Measurements from ENCODE around the gene ADK.
A peak's percentile ranks its signal among the peaks of the same experiment; 100 is the strongest.

ADK gene

DNA sequence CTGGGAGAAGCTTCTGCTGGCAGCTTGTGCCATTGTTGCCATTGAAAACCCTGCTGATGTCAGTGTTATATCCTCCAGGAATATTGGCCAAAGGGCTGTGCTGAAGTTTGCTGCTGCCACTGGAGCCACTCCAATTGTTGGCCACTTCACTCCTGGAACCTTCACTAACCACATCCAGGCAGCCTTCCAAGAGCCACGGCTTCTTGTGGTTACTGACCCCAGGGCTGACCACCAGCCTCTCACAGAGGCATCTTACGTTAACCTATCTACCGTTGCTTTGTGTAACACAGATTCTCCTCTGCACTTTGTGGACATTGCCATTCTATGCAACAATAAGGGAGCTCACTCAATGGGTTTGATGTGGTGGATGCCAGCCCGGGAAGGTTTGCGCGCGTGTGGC, 220.7 kb downstream of the ADK start:
- no peak for DNase-seq

- no peak for DNase-seq
Measured at GRCh38 chr10:74373059-74373458, 222.0 kb downstream of the ADK start.

- no peak for DNase-seq
Measured at GRCh38 chr10:74377476-74377875, 226.5 kb downstream of the ADK start.

- no peak for DNase-seq
Measured at GRCh38 chr10:74379474-74379873, 228.5 kb downstream of the ADK start.

- no peak for DNase-seq
Measured at GRCh38 chr10:74380795-74381194, 229.8 kb downstream of the ADK start.

- DNase-seq = no peak
Measured at GRCh38 chr10:74381291-74381853, 230.4 kb downstream of the ADK start.

DNA sequence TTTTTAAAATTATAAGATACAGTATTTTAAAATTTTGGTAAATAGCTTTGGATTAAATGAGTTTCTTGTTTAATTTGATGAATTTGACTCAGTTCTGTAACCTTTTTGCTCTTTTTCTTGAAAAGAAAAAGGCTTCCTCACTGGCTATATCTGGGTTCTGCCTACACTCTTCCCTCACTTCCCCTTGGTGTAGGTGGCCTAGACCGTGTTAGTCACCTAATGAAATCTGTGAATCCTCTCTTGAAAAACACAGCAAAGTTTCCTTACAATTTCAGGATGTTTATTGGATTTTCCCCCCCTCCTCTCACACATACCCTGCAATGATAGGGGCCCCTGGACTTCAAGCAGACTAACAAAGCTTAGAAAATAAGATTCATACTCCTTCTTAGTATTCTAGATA, 231.6 kb downstream of the ADK start:
- no peak for DNase-seq

GRCh38 chr10:74383642-74384041, 232.6 kb downstream of the ADK start:
- no peak for DNase-seq

DNA sequence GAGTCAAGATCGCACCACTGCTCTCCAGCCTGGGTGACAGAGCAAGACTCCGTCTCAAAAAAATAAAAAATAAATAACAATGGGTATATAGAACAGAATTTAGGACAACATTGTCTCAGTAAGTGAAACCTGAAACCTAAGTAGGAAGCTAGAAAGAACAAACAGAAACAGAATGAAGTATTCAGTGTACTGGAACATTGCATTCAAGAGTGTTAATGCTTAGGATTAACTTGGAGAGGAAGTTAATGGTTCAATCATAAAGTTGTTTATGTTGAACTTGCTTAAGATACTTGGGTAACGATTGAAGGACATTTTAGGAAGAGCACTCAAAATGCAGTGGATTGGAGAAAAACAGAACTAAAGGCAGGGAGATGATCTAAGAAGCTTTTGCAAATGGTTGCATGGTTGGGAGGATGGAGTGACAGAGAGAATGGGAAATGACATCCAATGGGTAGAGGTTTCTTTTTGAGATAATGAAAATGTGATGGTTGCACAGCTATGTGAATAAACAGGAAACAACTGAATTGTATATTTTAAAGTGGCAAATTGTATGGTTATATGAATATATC, 233.7 kb downstream of the ADK start:
- no peak for DNase-seq

DNA sequence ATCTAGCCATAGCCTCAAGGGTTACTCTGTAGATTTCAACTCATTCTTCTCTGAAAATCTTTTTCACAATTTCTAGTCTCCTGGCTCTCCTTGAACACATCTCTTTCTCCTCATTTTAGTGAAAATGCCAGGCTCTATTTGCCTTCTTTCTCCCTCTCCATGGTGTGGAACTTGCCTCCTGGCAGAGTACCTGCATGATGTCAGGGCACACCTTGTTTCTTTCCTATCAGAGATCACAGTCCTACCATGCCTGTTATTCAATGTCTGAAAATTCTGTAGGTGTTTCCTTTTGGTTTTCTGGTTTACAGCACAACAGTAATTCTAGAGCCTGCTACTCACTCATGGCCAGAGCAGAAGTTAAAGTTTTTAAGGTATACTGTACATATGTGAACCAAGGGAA, 237.8 kb downstream of the ADK start:
- no peak for DNase-seq

DNA sequence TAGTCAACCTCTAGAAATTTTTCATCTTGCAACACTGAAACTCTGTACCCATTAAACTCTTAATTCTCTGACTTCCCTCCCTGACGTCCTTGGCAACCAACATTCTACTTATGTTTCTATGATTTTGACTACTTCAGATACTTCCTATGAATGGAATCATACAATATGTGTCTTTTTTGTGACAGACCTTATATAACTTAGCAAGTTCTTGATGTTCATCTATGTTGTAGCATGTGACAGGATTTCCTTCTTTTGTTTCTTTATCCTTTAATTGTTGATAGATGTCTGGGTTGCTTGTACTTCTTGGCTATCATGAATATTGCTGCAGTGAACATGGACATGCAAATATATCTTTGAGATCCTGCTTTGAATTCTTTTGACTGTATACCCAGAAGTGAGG, 240.8 kb downstream of the ADK start:
- no peak for DNase-seq

DNA sequence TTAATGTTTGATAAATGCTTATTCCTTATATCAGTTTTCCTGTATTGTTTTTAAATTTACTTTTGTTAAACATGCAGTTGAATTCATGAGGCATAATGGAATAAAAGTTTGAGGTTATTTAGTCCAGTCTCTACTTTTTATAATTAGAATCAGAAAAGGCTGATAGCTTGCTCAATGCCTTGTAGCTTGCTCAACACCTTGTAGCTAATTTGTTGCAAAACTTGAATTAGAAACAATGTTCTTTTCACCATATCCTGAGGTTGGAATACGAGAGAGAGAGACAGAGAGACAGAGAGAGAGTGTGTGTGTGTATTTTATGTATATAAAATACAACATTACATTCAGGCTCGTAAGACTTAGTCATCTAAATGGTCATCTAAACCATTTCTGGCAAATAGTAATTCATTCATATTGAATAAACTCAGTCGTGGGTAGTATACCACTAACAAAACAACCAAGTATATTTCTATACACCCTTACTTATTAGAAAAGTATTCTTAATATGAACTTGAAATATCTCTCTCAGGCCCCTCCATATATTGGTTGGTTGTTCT, 243.5 kb downstream of the ADK start:
- no peak for DNase-seq

DNA sequence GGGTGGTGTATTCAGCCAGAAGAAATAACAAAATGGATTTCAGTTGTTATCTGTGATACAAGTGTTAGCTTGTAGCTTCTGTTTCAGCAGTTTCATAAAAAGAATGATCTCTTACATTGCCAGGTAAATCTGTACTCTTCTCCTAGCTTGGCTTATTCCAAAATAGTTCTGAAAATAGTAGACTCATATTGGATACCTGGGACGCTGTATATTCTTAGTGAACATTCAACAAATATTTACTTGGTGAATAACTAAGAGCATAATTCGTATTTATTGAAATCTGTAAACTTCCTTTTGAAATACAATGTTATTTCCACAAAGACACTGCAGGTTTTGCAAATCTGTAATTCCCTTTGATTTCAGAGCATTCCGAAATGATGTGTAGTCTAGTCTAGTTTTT, 249.2 kb downstream of the ADK start:
- DNase-seq = no peak

GRCh38 chr10:74406006-74406405, 255.0 kb downstream of the ADK start:
- no peak for DNase-seq

DNA sequence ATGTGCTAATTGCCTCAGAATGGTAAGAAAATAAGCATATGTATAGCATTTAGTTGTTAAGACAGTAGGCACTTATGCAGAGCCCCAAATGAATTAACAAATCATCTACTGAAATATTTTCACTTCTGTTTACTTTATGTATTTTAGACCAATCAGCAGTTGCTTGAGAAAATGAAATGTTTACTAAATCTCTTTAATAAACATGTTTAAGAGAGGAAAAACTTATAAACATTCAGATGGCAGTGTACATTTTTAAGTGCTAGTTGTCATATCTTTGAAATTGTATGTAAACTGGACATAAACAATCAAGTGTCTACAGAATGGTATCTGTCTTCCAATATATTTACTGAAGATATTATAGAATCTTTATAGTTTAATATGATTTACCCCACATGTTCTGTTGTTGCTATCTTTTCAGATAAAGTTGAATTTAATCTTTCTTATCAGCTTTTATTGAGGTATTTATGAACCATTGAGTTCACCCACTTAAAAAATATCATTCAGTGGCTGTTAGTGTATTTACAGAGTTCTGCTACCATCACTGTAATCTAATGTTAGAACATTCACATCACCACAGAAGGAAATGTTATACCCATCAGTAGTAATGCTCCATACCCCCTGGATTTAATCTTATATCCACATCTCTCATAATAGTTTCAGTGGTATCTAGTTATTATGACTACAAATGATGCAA, 264.3 kb downstream of the ADK start:
- no peak for DNase-seq

DNA sequence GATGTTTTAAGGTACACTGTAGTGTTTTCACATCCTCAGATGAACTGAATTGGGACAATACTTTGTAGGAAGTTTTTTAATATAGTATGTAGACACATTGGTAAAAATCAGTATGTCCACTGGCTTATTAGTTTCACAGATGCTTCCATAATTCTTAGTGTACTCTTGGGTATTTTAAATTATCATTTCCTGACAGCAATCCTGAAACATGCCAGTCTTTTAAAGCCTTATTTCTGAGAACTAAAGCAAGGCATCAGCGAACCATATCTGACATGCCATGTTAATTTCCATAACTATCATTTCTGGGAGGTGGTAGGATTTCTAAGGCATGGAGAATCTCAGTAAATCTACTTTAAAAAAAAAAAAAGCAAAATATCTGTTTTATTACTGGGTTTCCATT, 266.4 kb downstream of the ADK start:
- no peak for DNase-seq

DNA sequence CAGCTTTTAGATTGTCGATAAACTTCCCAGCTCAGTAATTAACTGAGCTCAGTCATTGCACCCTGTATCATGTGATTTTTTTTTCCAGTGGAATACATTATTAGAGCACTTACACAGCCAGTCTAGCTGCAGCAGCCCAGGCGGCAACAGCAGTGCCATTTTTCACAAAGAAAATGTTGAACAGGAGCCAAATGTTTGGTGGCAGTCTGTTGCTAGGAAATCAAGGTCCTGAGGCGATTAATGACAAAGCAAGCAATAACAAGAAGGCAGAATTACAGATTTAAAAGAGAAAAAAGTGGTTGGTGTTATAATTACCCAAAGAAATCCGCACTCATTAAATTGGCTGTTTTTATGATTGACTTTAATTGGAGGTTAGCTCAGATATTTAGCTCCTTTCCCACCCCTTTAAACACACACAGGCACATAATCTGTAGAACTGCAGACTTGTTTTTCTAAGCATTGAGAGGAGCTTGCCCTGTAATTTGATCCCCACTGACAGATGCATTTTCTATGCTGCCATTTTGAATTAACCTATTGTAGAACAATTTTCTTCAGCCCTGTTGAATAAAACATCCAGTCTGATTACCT, 267.4 kb downstream of the ADK start:
- DNase-seq = peak; percentile 43

DNA sequence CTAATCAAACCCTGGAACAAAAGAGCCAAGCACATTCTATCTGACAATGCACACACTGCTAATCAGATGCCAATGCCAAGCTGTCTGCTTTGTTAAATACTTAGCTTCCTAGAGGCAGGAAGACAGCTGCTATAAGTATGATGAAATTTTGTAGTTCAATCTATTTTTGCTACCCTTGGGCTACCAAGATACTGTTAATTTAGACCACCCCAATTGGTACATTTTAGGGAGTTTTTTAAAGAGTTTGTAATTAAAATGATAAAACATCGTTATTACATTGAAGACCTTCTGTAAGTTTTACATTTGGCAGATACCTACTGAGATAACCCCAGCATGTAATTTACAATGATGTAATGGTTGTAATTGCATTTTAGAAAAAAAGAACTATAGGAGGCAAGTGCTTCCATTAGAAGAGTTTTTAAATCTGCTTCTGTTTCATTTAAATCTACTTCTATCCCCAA, 268.5 kb downstream of the ADK start:
- no peak for DNase-seq

DNA sequence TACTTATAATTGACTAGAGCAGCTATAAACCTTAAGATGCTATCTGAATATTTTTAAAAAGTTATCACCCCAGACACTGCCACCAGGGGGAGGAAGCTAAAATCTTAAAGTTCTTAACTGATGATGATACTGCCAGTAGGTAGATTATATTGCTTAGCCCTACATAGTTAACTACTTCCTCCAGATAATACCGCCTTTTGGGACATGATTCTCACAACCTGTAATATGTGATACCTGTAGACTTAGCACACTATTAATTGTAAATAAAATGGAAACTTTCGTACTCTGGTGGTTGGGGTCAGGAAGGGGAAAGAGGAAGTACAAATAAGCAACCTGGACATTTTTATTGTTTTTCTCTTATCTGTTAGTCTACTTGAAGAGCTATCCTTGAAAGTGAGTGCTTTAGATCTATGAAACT, 268.9 kb downstream of the ADK start:
- no peak for DNase-seq

- no peak for DNase-seq
Measured at GRCh38 chr10:74424565-74424964, 273.5 kb downstream of the ADK start.

- DNase-seq = no peak
Measured at GRCh38 chr10:74425456-74426001, 274.5 kb downstream of the ADK start.

- DNase-seq = no peak
Measured at GRCh38 chr10:74431816-74432215, 280.8 kb downstream of the ADK start.

DNA sequence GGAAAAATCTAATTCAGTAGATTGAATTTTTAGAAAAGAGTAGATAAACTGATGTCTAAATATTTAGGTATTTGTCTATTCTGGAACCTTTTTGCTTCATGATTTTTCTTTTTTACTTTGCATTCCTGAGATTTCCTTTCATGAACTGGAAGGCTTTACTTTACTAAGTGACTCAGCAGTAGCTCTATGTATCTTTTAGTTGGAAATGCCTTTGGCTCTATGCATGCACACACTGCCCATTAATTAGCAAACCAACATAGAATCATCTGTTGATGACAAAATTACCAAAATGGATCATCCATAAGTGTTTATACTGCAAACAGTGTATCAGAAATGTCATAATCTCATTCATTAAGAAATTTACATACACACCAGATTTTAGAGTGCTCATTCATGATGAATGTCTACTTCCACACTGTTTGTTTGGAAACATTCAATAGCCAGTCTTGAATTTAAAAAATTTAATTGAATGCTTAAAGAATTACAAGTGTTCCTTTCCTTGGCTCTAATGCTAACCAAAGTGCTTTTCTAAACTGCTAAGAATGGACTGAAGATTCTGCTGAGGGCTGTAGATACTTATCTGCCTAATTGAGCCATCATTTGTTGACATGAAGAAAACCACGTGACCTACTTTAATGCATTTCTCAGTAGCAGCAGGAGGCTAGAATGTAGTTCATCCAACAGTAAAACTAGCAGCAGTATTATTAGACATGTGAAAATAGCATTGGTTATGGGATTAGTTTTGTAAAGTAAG, 282.0 kb downstream of the ADK start:
- no peak for DNase-seq

Data from right forelimb (tissue), 1 donor.